CD4-positive, alpha-beta T cell treated with Interleukin-10 for 1 hour (primary cell): Measurements from ENCODE around the gene TIMM9.
"Not testable (repeated sequence)": the region's sequence is repeated elsewhere in the genome, so short reads cannot be mapped to it uniquely, and the experiment has no call there.

Source experiments
- DNase-seq: peaks from one replicate; pipeline ENCODE4 v3.0.0-alpha.2; 2020

Gene TIMM9, protein sequence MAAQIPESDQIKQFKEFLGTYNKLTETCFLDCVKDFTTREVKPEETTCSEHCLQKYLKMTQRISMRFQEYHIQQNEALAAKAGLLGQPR

DNA sequence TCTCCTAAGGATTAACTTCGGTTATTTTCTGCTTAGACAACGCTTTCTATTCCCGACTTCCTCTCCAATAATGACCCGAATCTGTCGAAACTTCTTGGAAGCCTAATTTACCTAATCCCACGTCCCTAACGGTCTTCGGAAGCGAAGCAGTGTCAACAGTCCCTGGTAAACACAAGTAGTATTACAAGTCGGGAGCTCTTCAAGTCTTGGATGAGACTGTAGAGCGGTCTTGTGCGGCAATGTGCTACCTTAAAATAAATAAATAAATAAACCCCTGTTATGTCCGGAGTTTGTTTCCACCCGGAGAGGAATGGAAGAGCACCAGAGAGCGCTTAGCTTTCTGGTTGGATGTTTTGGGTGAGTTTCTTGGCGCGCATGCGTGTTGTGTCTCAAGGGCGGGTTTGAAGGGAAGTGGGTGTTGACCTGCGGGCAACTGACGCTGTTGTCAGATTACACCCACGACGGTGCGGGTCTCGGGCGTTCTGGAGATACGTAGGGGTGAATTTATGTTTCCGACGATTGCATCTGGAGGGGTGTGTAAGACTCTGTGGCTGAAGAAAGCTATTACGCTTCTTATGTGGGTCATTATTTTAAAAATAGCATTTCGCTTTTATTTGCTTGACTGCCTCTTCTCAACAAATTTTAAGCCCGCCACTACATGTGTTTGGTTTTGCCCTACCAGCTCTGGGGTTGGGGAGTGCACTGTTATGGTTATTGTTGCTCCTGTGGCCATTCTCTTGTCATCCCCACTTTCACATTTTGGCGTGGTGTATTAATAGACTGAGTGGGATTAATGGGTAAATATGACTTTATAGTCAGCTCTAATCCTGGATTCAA lies at the start of gene TIMM9, which contains the start of gene KIAA0586:
TSS of gene TIMM9 (minus strand) at position 251 of the 837 bp plus-strand sequence. CDS start 15,586 bp downstream, outside the sequence.
TSS of gene KIAA0586 (plus strand) at position 439 of the 837 bp plus-strand sequence. CDS start 546 bp downstream, outside the sequence.
- DNase-seq, result peak; percentile 99

- DNase-seq, result no peak
Measured at GRCh38 chr14:58476320-58476719, 49.0 kb upstream of the TIMM9 start.

GRCh38 chr14:58469309-58469708 lies 42.0 kb upstream of the TIMM9 start:
- no peak for DNase-seq

- DNase-seq, result no peak
Measured at GRCh38 chr14:58467575-58467974, 40.2 kb upstream of the TIMM9 start.

- DNase-seq, result no peak
Measured at GRCh38 chr14:58466459-58466858, 39.1 kb upstream of the TIMM9 start.

DNA sequence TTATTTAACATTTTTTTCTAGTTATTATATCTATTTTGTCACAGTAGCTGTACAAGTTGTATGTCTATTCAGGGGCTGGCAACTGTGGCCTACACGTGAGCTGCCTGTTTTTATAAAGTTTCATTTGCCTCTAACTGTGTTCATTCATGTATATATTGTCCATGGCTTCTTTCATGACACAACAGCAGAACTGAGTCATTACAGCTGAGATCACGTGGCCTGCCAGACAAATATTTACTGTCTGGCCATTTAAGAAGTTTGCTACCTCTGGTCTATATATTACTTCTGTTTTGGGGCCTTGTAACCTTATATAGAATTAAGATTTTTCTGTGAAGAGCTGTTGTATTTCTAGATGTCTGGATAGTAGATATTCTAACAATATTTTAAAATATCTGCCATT lies 38.1 kb upstream of the TIMM9 start:
- DNase-seq, result no peak

DNA sequence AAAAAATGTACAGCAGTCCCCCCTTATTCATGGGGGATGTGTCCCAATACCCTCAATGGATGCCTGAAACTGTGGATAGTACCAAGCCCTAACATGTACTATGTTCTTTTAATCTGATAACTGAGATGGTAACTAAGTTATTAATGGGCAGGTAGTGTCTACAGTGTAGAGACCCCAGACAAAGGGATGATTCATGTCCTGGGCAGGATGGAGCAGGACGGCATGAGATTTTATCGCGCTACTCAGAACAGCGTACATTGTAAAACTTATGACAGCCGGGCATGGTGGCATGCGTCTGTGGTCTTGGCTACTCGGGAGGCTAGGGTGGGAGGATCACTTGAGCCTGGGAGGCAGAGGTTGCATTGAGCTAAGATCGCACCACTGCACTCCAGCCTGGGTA lies 37.3 kb upstream of the TIMM9 start:
- DNase-seq, result no peak

DNA sequence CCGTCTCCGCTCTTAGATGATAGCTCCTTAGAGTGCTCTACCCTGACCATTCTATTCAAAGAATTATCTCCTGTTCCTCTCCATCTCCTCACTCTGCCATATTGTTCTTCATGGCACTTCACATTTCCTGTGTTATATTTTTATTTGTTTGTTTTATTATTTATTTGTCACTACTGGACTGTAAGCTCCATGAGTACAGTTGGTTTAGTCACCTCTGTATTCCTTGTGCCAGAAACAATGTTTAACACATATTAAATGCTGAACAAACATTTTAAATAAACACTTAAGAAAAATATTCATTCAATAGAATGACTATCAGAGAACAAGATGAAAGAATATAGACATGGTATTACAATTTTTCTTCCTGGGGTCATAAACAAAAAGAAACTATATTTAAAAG lies 35.8 kb upstream of the TIMM9 start:
- no peak for DNase-seq

DNA sequence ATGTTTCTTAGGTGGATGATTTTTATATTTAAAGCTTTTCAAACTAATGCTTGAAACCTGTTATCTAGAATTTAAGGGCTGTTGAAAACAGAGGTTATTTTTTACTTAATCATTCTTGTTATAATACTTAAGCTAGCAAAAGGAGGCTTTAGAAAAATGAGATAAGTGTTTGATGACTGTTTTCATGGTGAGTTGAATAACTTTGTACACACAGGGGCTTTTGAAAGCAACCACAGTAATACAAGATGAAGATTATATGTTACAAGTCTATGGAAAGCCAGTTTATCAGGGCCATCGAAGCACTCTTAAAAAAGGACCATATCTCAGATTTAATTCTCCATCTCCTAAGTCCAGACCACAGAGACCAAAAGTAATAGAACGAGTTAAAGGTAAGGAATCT lies 33.4 kb upstream of the TIMM9 start:
- DNase-seq, result no peak

DNA sequence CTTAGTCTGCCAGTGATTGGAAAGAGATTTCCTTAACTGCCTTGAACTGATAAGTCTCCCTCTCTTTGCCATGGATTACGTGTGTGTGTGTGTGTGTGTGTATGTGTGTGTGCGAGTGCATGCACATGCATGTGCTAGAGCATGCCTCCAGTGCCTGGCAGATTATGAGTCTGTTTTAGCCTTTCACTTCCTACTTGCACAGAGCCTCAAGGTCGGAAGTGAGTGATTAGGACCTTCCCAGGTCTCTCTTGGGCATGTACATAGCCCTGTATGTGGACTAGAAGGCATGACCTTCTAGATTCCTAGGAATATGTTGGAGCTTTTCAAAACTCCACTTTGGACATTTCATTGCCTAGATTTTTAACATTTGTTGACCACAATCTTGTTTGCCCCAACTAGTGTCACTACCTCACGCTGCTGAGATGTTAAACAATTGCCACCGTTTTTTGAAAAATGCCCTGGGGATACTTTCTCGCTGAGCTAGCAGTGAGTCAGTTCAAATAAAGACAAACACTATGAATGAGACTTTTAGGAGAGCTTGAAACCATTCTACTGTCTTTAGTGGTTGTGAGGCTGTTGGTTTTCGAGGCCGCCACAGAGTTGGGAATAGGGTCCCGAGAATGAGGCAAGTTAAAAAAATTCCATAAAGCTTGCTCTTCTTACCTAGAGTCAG lies 28.4 kb upstream of the TIMM9 start:
- DNase-seq, result no peak

DNA sequence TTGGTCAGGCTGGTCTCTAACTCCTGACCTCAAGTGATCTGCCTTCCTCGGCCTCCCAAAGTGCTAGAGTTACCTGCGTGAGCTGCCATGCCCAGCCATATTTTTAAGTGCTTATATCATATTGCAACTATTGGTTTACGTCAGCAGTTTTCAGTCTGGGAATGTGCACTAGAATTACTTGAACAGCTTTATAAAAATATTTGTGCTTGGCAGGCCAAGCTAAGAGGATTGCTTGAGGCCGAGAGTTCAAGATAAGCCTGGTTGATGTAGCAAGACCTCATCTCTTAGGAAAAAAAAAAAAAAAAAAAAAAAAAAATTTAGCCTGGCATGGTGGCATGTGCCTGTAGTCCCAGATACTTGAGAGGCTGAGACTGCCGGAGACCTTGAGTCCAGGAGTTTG lies 17.3 kb upstream of the TIMM9 start:
- no peak for DNase-seq

- DNase-seq, result no peak
Measured at GRCh38 chr14:58439476-58439875, 12.1 kb upstream of the TIMM9 start.

DNA sequence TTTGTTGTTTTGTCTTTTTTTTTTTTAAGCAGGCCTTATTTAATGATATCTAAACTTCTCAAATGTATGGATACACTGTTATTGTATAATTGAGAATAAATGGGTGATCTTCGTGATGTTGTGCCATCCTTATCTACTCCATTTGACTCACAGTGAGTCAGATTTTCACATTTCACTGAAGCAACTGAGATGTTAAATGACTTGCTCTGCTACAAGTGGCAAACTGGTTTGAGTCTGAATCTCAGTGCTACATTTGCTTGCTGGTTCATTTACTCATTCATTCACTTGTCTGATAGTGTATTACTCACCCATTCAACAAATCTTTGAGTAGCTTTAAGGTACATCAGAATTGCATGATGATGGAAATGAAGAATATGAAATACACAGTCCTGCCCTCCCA lies 2.8 kb upstream of the TIMM9 start:
- no peak for DNase-seq

DNA sequence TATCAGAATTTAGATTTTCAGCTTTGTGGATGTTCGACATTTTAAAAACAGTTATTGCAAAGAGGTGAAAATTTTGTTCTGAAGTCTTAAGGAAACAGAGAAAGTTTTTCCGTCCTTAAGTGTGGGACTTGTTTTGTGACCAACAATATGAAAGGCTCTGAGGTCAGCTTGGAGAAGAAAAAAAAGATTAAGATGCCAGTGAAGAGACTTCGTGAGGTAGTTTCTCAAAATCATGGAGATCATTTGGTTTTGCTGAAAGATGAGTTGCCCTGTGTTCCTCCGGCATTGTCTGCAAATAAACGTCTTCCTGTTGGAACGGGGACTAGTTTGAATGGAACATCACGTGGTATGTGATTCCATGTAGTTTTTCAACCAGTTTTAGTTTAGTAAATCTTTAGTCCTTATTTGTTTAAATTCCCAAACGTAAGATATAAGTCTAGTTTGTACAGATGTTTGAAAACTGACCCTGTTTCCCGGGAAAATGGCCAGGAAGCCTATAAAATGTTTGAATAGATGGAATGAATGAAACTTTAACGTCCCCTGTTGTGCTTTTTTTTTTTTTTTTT lies 870 bp upstream of the TIMM9 start:
- peak; percentile 53 for DNase-seq

DNA sequence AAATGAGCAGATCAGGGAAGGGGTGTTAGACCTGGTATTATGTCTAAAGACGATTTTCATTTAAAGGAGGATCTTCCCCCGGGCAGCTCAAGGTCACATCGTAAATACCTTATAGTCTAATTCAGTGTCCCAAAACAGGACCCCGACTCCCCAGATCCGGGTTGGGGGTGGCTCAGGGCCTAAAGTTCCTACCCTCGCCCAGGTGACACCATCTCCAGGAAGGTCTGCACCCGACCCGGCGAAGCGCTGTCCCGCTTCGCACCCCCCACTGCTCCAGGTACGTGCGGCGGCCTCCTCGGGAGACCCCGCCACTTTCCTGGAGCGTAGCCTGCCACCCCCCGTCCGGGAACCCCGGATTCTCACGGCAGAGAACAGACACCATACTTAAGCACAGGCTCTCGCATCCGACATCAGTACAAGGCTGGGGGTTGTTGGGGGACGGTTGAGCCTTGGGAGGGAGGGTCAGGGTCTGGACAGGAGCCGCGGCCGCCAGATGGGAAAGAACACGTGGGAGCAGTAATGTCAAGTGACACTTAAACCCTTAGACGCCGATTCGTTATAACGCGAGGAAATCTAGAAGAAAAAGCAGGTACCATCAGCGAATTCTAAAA lies 556 bp downstream of the TIMM9 start:
- no peak for DNase-seq

GRCh38 chr14:58416934-58417333 lies 10.4 kb downstream of the TIMM9 start:
- not testable (repeated sequence) for DNase-seq

GRCh38 chr14:58415636-58416547 lies 11.4 kb downstream of the TIMM9 start:
- DNase-seq, result no peak

DNA sequence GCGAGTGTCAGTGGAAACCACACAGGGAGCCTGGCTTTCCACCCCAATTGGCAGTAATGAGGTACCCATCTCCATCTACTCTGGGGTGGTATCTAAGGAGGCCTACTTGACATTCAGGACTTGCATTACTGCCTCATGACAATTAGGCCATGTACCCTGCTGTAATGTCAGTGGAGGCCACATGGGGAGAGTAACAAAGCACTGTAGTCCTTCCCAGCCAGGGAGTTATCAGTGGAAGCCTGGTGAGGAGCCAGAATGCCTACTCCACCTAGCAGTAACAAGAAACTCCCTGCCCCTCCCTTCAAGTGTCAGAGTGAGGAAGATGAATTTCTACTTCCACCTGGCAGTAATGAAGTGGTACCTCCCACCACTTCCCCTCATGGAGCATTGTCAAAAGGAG lies 12.5 kb downstream of the TIMM9 start:
- no peak for DNase-seq

- no peak for DNase-seq
Measured at GRCh38 chr14:58408681-58409215, 18.6 kb downstream of the TIMM9 start.

GRCh38 chr14:58401587-58401986 lies 25.7 kb downstream of the TIMM9 start:
- DNase-seq, result peak; percentile 1

DNA sequence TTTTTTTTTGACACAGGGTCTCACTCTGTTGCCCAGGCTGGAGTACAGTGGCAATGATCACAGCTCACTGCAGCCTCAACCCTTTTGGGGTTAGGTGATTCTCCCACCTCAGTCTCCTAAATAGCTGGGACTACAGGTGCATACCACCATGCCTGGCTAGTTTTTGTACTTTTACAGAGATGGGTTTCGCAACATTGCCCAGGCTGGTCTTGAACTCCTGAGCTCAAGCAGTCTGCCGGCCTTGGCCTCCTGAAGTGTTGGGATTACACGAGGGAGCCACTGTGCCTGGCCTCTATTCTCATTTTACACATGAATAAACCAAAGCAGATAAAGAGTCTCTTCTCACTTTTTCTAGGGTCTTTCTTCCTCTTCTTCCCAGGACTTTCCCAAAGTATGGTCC lies 28.4 kb downstream of the TIMM9 start:
- DNase-seq, result no peak

DNA sequence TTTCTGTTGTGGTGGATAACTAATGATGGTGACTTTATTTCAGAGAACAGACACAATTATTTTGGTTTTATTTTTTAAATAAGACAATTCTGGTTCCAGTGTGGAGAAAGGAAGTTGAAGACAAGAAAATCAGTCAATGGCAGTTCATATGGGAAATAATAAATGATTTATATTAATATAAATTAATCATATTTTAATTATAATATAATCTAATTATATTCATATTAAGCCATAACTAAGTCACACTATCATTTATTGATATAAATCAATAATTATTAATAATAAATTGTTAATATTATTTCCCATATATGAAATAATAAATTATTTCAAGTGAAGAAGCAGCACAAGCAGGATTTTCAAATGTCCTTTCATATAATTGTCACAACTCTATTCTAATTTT lies 28.8 kb downstream of the TIMM9 start:
- DNase-seq, result no peak
